ENCODE measurements around the gene EEF1A1.
"Not testable (repeated sequence)": the region's sequence is repeated elsewhere in the genome, so short reads cannot be mapped to it uniquely, and the experiment has no call there.

EEF1A1 gene

DNA sequence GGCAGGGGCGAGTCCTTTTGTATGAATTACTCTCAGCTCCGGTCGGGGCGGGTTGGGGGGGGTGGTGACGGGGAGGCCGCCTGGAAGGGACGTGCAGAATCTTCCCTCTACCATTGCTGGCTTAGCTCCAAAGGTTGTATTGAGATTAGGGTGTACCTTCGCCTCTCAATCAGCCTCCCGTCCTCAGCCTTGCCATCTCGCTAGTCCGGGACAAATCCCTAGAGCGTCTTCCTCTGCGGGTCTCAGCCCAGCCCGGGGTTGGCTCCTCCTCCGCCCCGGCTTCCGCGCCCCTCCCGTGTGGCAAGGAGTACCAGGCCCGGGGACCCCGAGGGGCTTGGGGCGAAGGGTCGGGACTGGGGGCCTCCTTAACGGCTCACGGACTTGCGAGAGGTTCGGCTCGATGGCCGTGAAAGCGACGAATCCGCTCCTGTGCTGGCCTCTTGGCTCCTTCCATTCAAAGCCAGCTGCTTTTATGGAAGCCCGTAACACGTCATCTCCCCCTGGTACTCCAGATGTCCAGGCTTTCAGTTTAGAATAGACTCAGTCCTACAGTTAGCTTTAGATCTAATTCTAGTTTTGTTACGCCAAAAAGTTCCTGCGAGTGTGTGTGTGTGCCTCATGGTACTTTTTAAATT lies 636 bp upstream of the EEF1A1 start:
- Histone ChIP-seq H3K36me3 (ENCODE audit: low read length) (peaks cover 30% of the 10 kb centered on the region), H3K9ac (ENCODE audit: low read length) (peak overlapping the region; percentile 80), H3K4me2 (ENCODE audit: low read depth, low read length, poor library complexity, severe bottlenecking) (peak overlapping the region; percentile 96), H3K4me3 (ENCODE audit: insufficient read depth, low read length, poor library complexity, severe bottlenecking) (peak overlapping the region; percentile 83), H3F3A (ENCODE audit: insufficient read depth) (peaks cover 64% of the 10 kb centered on the region), H3K27ac (ENCODE audit: low read depth, low read length) (peak overlapping the region; percentile 81), H3K79me2 (ENCODE audit: insufficient read depth, low read length) (peaks cover 17% of the 10 kb centered on the region), H3K9me3 (ENCODE audit: insufficient read depth, low read length) (no peaks in the 10 kb centered on the region), H4K20me1 (ENCODE audit: low read depth, low read length) (peaks cover 12% of the 10 kb centered on the region; the same call in 1 of the 2 replicates), H3K27me3 (ENCODE audit: low read length) (no peaks in the 10 kb centered on the region), H2AFZ (ENCODE audit: low read depth, low read length, severe bottlenecking) (peak overlapping the region; percentile 5), H3K9me2 (replicated peaks; ENCODE audit: insufficient read depth, low read length) (no peaks in the 10 kb centered on the region)
- TF ChIP-seq, protein P1, sequence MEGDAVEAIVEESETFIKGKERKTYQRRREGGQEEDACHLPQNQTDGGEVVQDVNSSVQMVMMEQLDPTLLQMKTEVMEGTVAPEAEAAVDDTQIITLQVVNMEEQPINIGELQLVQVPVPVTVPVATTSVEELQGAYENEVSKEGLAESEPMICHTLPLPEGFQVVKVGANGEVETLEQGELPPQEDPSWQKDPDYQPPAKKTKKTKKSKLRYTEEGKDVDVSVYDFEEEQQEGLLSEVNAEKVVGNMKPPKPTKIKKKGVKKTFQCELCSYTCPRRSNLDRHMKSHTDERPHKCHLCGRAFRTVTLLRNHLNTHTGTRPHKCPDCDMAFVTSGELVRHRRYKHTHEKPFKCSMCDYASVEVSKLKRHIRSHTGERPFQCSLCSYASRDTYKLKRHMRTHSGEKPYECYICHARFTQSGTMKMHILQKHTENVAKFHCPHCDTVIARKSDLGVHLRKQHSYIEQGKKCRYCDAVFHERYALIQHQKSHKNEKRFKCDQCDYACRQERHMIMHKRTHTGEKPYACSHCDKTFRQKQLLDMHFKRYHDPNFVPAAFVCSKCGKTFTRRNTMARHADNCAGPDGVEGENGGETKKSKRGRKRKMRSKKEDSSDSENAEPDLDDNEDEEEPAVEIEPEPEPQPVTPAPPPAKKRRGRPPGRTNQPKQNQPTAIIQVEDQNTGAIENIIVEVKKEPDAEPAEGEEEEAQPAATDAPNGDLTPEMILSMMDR (IDR thresholded peaks at IDR 0.05; ENCODE audit: insufficient read depth, low read length, poor library complexity, severe bottlenecking) = no peak

DNA sequence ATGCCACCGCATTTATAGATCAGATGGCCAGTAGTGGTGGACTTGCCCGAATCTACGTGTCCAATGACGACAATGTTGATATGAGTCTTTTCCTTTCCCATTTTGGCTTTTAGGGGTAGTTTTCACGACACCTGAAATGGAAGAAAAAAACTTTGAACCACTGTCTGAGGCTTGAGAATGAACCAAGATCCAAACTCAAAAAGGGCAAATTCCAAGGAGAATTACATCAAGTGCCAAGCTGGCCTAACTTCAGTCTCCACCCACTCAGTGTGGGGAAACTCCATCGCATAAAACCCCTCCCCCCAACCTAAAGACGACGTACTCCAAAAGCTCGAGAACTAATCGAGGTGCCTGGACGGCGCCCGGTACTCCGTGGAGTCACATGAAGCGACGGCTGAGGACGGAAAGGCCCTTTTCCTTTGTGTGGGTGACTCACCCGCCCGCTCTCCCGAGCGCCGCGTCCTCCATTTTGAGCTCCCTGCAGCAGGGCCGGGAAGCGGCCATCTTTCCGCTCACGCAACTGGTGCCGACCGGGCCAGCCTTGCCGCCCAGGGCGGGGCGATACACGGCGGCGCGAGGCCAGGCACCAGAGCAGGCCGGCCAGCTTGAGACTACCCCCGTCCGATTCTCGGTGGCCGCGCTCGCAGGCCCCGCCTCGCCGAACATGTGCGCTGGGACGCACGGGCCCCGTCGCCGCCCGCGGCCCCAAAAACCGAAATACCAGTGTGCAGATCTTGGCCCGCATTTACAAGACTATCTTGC lies 725 bp downstream of the EEF1A1 start:
- Histone ChIP-seq H3K27ac (ENCODE audit: low read depth, low read length) (peak overlapping the region; percentile 97), H3K9ac (ENCODE audit: low read length) (peak overlapping the region; percentile 100), H3F3A (ENCODE audit: insufficient read depth) (peaks cover 73% of the 10 kb centered on the region), H4K20me1 (ENCODE audit: low read depth, low read length) (peaks cover 12% of the 10 kb centered on the region; the same call in 1 of the 2 replicates), H3K4me3 (ENCODE audit: insufficient read depth, low read length, poor library complexity, severe bottlenecking) (peak overlapping the region; percentile 97), H2AFZ (ENCODE audit: low read depth, low read length, severe bottlenecking) (no peak overlapping the region), H3K4me2 (ENCODE audit: low read depth, low read length, poor library complexity, severe bottlenecking) (peak overlapping the region; percentile 77), H3K27me3 (ENCODE audit: low read length) (no peaks in the 10 kb centered on the region), H3K9me2 (replicated peaks; ENCODE audit: insufficient read depth, low read length) (no peaks in the 10 kb centered on the region), H3K79me2 (ENCODE audit: insufficient read depth, low read length) (peaks cover 17% of the 10 kb centered on the region), H3K9me3 (ENCODE audit: insufficient read depth, low read length) (no peaks in the 10 kb centered on the region), H3K36me3 (ENCODE audit: low read length) (peaks cover 42% of the 10 kb centered on the region)
- TF ChIP-seq EZH2phosphoT487 (conservative IDR thresholded peaks at IDR 0.05; ENCODE audit: low read length) = no peak
- TF ChIP-seq, protein P1 (IDR thresholded peaks at IDR 0.05; ENCODE audit: insufficient read depth, low read length, poor library complexity, severe bottlenecking) = no peak

DNA sequence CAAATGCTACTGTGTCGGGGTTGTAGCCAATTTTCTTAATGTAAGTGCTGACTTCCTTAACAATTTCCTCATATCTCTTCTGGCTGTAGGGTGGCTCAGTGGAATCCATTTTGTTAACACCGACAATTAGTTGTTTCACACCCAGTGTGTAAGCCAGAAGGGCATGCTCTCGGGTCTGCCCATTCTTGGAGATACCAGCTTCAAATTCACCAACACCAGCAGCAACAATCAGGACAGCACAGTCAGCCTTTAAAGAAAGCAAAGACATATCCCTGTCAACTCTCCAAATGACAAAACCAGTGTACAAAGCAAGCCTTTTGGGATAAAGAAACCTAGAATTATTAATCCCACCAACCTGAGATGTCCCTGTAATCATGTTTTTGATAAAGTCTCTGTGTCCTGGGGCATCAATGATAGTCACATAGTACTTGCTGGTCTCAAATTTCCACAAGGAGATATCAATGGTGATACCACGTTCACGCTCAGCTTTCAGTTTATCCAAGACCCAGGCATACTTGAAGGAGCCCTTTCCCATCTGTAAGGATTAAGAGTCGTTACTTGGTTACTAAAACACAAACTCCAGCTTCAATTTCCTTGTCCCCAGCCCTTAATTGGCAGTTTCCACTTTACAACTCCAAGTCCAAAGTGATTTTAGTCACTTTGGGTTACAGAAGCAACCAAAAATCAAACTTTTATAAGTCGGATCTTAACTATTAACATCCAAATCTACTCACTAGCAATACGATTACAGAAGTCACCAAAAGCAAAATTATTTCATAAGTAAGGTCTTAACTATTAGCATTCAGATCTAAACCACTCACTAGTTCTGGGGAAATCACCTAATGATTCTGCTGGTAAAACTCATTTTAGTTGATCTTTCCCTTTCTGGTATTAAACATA lies 1.6 kb downstream of the EEF1A1 start:
- not testable (repeated sequence) for H2AFZ ChIP-seq (ENCODE audit: low read depth, low read length, severe bottlenecking); H3K9me3 ChIP-seq (ENCODE audit: insufficient read depth, low read length); H3K9me2 ChIP-seq (replicated peaks; ENCODE audit: insufficient read depth, low read length); H3K27me3 ChIP-seq (ENCODE audit: low read length)
- Histone ChIP-seq H3K4me3 (ENCODE audit: insufficient read depth, low read length, poor library complexity, severe bottlenecking) (peak overlapping the region; percentile 97), H3K4me2 (ENCODE audit: low read depth, low read length, poor library complexity, severe bottlenecking) (peak overlapping the region; percentile 77), H3K27ac (ENCODE audit: low read depth, low read length) (peak overlapping the region; percentile 97), H3K9ac (ENCODE audit: low read length) (peak overlapping the region; percentile 100), H3K79me2 (ENCODE audit: insufficient read depth, low read length) (peaks cover 17% of the 10 kb centered on the region), H3K36me3 (ENCODE audit: low read length) (peaks cover 45% of the 10 kb centered on the region), H4K20me1 (ENCODE audit: low read depth, low read length) (peaks cover 12% of the 10 kb centered on the region; the same call in 1 of the 2 replicates), H3F3A (ENCODE audit: insufficient read depth) (peaks cover 82% of the 10 kb centered on the region)

DNA sequence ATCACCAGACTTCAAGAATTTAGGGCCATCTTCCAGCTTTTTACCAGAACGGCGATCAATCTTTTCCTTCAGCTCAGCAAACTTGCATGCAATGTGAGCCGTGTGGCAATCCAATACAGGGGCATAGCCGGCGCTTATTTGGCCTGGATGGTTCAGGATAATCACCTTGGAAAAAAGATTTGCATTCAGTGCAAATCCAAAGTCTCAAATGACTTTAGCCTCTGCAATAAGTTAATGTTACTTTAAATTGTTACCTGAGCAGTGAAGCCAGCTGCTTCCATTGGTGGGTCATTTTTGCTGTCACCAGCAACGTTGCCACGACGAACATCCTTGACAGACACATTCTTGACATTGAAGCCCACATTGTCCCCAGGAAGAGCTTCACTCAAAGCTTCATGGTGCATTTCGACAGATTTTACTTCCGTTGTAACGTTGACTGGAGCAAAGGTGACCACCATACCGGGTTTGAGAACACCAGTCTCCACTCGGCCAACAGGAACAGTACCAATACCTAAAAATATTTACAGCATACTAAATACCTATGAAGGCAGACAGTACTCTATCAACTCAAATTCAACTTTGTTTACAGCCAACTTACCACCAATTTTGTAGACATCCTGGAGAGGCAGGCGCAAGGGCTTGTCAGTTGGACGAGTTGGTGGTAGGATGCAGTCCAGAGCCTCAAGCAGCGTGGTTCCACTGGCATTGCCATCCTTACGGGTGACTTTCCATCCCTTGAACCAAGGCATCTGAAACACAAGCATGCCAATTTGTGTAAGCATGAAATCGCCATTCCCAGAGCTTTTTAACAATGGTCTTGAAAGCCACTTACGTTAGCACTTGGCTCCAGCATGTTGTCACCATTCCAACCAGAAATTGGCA lies 2.5 kb downstream of the EEF1A1 start:
- H3K79me2 ChIP-seq (ENCODE audit: insufficient read depth, low read length) = peaks cover 17% of the 10 kb centered on the region
- H3K9me2 ChIP-seq (replicated peaks; ENCODE audit: insufficient read depth, low read length); H3K9me3 ChIP-seq (ENCODE audit: insufficient read depth, low read length); H2AFZ ChIP-seq (ENCODE audit: low read depth, low read length, severe bottlenecking); H3K27me3 ChIP-seq (ENCODE audit: low read length): not testable (repeated sequence)
- peaks cover 14% of the 10 kb centered on the region; the same call in 1 of the 2 replicates for H4K20me1 ChIP-seq (ENCODE audit: low read depth, low read length)
- H3K27ac ChIP-seq (ENCODE audit: low read depth, low read length) = peak overlapping the region; percentile 97; the same call in 1 of the 2 replicates
- peak overlapping the region; percentile 100 for H3K9ac ChIP-seq (ENCODE audit: low read length)
- peaks cover 45% of the 10 kb centered on the region for H3K36me3 ChIP-seq (ENCODE audit: low read length)
- peak overlapping the region; percentile 27 for H3K4me3 ChIP-seq (ENCODE audit: insufficient read depth, low read length, poor library complexity, severe bottlenecking)
- peak overlapping the region; percentile 77 for H3K4me2 ChIP-seq (ENCODE audit: low read depth, low read length, poor library complexity, severe bottlenecking)
- peaks cover 91% of the 10 kb centered on the region for H3F3A ChIP-seq (ENCODE audit: insufficient read depth)
